ENCODE data around the gene FASTK.

The FASTK gene

GRCh38 chr7:151082141-151083070, 1.8 kb upstream of the FASTK start:
- no peak for DNase-seq

- DNase-seq = no peak
Measured at GRCh38 chr7:151081170-151082101, 827 bp upstream of the FASTK start.

DNA sequence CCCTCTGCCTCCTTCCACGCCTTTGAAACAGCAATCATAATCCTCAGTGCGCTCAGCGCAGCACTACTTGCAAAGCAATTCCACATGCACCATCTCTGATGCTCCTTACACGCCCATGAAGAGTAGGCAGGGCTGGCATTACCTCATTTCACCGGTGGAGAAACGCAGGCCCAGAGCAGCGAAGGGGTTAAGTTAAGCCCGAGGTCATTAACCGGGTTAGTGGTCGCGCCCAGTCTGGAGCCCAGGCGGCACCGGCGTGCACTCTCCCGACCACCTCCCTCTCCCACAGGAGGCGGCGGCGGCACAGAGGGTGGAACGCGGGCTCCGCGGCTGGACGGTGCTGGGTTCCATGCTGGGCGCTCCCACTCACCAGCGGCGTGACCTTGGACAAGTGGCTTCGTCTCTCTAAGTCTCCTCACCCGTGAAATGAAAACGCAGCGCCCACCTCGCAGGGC, 515 bp downstream of the FASTK start:
- no peak for DNase-seq

DNA sequence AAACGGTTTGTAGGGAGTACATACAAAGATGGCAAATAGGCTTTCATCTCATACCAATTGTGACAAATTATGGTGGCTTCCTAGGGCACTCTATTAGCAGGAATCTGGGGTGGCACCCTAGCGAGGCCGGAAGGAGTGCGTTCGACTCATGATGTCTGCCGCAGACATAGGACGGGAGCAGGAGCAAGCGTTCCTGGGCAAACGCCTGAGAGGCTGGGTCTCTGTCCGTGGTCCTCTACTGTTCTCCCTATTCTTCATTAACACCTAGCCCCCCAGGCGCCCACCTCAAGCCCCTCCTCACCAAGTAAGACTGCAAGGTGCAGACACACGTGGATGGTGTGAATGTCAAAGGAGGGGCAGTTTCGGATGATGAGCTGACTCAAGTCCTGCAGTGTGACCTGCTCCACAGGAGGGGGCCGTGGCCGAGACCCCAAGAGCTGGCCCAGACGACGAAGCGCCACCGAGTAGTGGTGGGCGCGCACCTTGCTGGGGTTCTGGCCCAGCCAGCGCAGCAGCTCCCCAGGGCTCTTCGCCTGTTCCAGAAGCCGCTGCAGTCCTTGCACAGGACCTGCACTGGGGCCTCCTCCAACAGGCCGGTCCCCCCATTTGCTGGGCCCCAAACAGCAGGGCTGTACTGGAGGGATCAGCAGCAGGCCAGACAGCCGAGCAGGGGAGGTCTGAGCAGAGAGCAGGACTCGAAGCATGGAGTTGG, 1.3 kb downstream of the FASTK start:
- no peak for DNase-seq

DNA sequence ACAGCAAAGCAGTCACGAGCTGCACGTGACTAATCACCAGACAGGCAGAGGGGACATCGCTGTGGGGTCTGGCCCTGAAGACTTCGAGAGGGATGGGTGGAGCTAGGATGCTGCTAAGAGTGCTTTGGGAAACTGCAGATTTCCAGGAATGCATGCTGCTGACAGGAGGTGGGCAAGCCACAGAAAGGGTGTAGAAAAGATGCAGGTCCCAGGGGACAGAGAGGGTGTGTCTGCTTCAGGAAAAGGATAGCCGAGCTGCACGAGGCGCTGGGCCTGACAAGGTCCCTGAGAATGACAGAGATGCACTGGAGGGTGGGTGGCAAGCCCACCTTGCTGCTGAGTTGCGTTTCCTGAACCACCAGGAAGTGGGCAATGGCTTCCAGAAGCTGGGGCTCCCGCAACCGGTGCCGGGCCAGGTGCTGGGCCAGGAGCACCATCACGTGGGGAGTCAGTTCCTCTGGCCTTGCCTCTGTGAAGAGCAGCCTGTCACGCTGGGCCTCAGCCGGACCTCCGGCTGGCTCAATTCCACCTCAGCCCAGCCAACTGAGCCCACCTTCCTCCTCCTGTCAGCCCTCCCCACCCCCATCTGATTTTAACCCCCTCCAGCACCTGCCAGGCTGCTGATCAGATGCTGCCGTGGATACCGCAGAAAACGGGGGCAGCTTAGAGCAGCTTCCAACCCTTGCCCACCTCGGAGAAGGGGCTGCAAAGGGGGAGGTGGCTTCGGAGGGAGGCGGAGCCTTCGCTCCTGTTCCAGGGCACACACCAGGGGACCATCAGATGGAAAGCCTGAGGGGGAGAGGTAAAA, 2.2 kb downstream of the FASTK start:
- DNase-seq = no peak

- DNase-seq = no peak
Measured at GRCh38 chr7:151077705-151078232, 2.8 kb downstream of the FASTK start.

DNA sequence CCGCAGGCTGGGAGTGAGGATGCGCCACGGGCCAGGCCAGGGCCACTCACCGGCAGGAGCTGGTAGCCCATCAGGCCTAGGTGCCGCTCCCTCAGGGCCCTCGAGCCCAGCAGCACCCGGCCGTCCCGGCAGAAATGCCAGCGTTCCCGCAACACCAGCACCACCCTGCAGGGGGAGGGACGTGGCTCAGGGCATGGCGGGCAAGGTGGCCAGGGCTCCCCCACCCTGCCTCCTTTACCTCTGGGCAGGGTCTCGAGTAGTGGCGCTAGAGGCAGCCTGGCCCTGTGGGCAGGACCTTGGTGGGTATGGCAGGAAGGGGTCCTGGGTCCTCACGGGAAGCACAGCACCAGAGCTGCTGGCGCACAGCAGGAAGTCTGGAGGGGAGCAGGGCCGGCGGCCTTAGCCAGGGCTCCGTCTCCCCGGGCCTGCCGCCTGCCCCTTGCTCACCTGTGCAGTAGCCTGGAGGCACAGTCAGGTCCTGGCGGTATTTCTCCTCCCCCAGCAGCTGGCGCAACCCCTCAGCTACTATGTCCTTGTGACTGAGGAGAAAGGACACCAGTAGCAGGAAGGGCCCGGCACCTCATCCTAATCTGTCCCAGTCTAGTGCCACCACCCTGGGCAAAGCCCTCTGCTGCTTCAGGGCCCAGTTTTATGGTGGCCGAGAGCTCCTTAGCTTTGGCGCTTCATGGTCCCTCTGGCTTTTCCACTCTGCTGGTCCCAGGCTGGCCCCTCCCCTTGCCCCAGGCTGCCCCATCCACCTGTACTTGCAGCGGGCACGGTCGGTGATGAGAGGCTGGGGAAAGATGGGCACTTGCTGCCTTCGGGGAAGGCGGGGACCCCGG, 3.5 kb downstream of the FASTK start:
- no peak for DNase-seq

GRCh38 chr7:151075978-151076426, 4.6 kb downstream of the FASTK start:
- DNase-seq = no peak

GRCh38 chr7:151075662-151075971, 5.0 kb downstream of the FASTK start:
- DNase-seq = no peak

DNA sequence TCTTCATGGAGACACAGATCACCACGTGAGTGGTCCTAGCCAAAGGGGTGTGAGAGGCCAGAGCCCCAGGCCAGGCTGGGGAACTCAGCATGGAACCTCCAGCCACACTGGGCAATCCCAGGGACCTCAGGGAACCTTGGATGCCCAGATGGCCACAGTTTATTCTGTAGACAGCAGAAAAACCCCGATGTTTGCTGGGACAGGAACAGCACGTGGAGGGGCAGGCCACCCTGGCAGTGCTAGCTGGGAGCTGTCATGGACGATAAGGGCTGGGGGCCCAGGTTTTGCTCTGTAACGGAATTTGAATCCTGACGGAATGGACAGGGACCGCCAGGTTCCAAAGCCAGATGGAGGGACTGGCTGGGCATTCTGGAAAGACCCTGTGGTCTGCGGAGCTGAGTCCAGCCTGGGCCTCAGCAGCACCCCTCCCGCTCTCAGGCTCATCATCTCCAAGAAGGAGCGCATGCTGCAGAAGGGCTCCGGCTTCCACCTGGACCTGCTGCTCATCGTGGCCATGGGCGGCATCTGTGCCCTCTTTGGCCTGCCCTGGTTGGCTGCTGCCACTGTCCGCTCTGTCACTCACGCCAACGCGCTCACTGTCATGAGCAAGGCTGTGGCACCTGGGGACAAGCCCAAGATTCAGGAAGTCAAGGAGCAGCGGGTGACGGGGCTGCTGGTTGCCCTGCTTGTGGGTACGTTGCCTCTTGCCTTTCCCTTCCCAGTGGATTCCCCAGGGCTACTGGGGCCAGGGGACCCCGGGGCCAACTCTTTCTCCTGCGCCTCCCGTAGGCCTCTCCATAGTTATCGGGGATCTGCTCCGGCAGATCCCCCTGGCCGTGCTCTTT, 5.6 kb downstream of the FASTK start:
- no peak for DNase-seq

DNA sequence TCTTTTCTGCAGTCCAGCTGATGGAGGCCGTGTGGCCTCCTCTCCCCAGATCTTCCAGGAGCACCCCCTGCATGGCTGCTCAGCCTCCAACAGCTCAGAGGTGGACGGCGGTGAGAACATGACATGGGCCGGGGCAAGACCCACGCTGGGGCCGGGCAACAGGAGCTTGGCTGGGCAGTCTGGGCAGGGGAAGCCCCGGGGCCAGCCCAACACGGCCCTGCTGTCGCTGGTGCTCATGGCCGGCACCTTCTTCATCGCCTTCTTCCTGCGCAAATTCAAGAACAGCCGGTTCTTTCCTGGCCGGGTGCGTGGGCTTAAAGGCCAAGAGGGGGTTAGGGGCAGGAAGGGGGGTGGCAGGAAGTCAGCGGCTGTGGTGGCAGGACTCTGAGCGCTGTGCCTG, 6.6 kb downstream of the FASTK start:
- no peak for DNase-seq

DNA sequence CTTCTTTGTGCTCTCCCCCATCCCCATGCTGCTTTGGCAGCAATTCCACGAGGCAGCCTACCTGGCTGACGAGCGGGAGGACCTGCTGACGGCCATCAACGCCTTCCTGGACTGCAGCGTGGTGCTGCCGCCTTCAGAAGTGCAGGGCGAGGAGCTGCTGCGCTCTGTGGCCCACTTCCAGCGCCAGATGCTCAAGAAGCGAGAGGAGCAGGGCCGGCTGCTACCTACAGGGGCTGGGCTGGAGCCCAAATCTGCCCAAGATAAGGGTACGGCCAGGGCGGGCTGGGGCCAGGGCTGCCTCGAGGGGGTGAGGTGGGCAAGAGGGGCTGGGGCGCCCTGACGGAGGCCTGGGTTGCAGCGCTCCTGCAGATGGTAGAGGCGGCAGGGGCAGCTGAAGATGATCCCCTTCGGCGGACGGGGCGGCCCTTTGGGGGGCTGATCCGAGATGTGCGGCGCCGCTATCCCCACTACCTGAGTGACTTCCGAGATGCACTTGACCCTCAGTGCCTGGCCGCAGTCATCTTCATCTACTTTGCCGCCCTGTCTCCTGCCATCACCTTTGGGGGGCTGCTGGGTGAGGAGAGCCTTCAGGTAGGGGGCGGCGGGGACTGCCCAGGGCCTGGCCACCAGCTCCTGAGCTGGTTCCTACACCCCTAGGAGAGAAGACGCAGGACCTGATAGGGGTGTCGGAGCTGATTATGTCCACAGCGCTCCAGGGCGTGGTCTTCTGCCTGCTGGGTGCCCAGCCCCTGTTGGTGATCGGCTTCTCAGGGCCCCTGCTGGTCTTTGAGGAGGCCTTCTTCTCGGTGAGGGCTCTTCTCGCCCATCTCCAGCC, 9.4 kb downstream of the FASTK start:
- no peak for DNase-seq

DNA sequence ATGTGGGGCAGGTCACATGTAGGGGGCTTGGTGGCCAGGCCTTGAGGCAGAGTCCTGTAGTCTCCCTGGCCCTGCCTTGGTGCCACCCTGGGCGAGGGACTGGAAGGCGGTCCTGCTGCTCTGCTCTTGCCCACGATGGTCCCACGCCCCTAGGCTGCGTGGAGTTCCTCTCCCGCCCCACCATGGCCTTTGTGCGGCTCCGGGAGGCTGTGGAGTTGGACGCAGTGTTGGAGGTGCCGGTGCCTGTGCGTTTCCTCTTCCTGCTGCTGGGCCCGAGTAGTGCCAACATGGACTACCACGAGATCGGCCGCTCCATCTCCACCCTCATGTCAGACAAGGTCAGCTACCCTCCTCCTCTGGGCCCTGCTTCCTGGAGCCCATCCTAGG, 10.0 kb downstream of the FASTK start:
- no peak for DNase-seq

DNA sequence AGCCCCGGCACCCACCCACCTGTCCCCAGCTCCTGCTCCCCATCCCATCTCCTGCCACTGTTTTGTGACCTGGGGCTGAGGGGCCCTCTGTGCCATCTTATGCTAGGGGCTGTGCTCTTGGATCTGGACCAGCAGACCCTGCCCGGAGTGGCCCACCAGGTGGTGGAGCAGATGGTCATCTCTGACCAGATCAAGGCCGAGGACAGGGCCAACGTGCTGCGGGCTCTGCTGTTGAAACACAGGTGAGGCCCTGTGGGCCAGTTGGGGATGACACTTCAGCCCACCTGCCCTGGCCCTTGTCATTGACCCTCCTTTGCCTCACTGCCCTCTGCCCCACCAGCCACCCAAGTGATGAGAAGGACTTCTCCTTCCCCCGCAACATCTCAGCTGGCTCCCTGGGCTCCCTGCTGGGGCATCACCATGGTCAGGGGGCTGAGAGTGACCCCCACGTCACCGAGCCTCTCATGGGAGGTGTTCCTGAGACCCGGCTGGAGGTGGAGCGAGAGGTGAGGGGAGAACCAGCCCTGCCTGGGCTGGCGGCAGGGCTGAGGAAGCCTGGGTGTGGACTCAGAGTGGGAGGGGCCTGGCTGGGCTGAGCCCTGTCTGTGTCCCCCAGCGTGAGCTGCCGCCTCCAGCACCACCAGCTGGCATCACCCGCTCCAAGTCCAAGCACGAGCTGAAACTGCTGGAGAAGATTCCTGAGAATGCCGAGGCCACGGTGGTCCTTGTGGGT, 10.6 kb downstream of the FASTK start:
- no peak for DNase-seq

DNA sequence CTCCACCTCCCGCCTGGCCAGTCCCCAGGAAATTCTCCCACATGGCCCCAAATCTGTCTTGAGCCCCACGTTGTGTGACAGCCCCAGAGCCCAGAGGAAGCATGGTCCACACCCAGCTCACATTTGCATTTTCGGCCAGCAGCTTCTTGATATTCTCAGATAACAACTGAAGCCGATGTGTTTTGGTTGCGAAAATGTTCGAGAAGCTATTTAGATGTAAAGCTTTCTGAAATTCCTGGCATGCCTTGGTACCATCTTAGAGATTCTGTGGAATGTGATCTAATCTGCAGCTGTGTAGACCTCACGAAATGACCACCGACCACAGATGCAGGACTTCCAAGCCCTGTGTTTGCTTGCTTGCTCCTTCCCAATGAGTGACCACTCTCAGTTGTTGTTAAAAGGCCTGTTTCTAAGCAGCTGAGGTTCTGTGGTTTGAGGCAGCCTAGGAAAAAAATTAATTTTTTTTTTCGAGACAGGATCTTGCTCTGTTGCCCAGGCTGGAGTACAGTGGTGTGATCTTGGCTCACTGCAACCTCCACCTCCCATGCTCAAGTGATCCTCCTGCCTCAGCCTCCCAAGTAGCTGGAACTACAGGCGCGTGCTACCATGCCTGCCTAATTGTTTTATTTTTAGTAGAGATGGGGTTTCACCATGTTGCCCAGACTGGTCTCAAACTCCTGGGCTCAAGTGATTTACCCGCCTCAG, 12.4 kb downstream of the FASTK start:
- DNase-seq = no peak

DNA sequence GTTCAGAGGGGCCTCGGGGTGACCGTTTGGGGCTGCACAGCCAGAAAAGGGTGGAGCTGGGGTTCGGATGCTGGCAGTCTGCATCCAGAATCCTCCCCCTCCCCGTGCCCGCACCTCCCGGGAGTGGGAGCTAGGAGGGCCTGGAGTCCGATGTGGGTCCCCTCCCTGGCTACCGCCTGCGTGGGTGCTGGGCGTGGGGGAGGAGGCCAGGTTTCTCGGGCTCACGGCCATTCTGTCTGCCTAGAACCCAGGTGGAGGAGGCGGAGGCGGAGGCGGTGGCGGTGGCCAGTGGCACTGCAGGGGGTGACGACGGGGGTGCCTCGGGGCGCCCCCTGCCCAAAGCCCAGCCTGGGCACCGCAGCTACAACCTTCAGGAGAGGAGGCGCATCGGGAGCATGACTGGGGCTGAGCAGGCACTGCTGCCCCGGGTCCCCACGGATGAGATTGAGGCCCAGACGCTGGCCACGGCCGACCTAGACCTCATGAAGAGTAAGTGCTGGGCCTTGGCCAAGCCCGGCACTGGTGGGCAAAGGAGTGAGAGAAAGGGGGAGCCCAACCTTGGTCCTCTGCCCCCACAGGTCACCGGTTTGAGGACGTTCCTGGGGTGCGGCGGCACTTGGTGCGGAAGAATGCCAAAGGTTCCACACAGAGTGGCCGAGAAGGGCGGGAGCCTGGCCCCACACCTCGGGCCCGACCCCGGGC, 14.2 kb downstream of the FASTK start:
- DNase-seq = no peak

GRCh38 chr7:151065516-151065915, 15.1 kb downstream of the FASTK start:
- DNase-seq = no peak

Measured in CD4-positive, alpha-beta T cell treated with Interleukin-4 for 1 hour (primary cell).